HG03066 (cell line): ENCODE results near the gene GALNT13.

ENCODE experiments used
- ATAC-seq: cut with Tn5 transposase; IDR thresholded peaks from one replicate; pipeline ENCODE4 v1.9.1; 2021; ENCODE audit warnings: low read depth; ENCODE audit not compliant: unreplicated experiment

The GALNT13 gene

GRCh38 chr2:154097833-154098398, 226.2 kb downstream of the GALNT13 start:
- ATAC-seq = no peak

- ATAC-seq = no peak
These were observed 249.0 kb downstream of the GALNT13 start for GRCh38 chr2:154120706-154121105.

DNA sequence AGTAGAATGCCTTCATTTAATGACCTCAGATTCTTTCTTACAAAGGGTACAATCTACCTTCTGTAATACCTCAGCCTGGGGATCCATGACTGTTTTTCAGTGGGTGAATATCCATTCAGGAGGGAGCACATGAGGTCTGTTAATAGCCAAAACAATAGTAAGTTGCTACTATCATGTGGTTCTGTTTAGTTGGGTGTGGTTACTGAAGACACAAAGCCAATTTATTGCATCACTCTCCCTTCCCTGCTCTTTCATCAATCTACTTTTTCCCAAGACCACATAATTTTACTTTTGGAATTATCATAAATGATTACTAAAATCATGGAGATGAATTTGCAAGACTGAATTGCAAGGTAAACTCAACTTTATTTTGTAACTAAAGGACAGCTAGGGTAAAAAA, 254.2 kb downstream of the GALNT13 start:
- no peak for ATAC-seq

DNA sequence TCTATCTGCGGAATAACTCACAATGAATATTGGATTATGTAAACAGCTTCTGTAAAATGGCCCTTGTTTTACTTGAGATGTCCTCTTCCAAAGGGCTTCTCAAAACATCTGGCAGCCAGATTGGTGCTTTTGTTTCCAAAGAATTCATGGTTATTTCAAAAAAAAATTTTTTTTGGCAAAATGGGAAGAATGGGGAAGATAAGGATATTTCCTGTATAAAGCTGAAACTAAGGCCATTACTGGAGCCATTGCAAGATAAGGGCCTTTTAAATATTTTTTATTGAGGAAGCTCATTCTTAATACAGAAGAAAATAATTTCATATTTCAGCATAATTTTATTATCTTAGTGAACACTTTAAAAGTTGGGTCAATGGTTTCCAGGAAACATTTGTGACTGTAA, 259.1 kb downstream of the GALNT13 start:
- no peak for ATAC-seq

GRCh38 chr2:154132827-154133226, 261.1 kb downstream of the GALNT13 start:
- no peak for ATAC-seq

GRCh38 chr2:154133823-154134222, 262.1 kb downstream of the GALNT13 start:
- no peak for ATAC-seq

- ATAC-seq = no peak
These were observed 268.7 kb downstream of the GALNT13 start for GRCh38 chr2:154140249-154141025.

GRCh38 chr2:154142480-154142879, 270.8 kb downstream of the GALNT13 start:
- no peak for ATAC-seq

DNA sequence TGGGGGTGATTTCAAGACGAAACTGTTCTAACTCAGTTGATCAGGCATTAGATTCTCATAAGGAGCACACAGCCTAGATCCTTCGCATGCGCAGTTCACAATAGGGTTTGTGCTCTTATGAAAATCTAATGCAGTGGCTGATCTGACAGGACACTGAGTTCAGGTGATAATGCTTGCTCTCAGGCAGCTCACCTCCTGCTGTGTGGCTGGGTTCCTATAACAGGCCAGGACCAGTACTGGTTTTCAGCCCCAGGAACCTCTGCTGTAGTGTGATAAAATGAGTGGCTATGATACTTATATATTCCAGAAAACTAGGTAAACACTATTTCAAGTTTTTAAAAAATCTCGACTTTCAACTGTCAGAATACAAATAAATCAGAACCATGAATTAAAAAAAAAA, 271.4 kb downstream of the GALNT13 start:
- ATAC-seq = no peak

DNA sequence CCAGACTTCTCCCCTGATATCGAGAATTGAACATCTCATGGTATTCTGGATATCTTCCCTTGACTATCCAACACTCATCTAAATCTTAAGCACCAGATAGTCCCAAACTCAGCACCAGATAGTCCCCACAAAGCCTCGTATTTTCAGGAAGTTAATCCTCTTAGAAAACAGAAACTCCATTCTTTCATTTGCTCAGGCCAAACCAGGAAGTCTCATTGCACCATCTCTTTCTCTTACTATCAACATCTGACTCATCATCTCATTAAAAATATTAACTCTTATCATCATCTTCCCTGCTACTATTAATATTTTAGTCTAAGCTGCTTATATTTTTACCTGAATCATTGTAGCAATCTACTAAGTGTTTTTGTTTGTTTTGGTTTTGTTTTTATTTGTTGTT, 286.4 kb downstream of the GALNT13 start:
- no peak for ATAC-seq

- ATAC-seq = no peak
These were observed 289.6 kb downstream of the GALNT13 start for GRCh38 chr2:154161286-154161685.

GRCh38 chr2:154170400-154170799, 298.7 kb downstream of the GALNT13 start:
- ATAC-seq = no peak

- ATAC-seq = no peak
These were observed 301.4 kb downstream of the GALNT13 start for GRCh38 chr2:154173164-154173563.

DNA sequence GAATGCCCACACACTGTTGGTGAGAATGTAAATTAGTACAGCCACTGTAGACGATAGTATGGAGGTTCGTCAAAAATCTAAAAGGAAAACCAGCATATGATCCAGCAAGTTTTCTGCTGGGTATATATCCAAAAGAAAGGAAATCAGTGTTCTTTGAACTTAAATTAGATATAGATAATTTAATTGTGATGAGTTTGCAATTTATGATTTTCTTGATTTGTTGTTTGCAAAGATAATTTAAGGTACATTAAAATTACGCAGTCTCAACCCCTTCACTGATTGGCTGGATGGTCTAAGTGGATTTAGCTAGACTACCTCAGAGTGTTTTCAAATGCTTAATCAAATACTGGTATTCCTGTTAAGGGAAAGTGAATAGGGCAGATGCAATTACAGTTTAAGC, 302.2 kb downstream of the GALNT13 start:
- no peak for ATAC-seq

- ATAC-seq = no peak
These were observed 310.3 kb downstream of the GALNT13 start for GRCh38 chr2:154182008-154182407.

DNA sequence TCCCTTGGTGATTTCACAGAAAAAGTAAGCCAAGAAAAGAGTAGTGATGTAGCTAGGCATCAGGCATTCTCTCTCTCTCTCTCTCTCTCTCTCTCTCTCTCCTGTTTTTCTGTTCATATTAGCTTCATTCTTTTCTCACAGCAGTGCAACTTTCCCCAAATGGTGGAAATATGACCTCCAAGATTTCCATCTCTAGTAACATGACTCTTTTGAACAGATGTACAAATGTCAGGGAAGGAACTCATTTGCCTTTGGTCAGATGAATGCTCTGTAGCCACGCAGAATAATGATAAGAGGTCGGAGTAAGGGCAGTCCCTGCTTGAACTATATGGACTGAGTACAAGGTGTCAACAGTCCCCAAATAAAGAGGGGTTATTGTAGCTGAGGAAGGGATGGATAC, 316.2 kb downstream of the GALNT13 start:
- no peak for ATAC-seq

DNA sequence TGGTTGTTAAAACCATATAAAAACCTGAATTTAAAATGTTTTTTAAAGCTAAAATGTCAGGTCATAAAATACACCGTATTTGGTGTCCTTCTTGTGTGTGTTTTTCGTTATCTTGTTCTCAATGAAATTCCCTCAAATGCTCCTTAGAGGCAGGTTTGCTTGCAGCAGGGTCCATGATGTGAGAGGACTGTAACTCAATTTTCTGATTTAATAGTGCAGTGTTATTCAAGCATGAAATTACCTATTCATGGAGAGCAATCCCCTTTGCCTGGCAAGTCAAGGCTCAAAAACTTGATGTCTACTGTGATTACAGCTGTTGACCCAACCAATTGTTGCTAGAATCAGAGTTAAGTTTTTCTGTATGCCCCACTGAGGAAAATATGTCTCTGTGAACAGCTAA, 318.2 kb downstream of the GALNT13 start:
- ATAC-seq = no peak

GRCh38 chr2:154193246-154193645, 321.5 kb downstream of the GALNT13 start:
- no peak for ATAC-seq

DNA sequence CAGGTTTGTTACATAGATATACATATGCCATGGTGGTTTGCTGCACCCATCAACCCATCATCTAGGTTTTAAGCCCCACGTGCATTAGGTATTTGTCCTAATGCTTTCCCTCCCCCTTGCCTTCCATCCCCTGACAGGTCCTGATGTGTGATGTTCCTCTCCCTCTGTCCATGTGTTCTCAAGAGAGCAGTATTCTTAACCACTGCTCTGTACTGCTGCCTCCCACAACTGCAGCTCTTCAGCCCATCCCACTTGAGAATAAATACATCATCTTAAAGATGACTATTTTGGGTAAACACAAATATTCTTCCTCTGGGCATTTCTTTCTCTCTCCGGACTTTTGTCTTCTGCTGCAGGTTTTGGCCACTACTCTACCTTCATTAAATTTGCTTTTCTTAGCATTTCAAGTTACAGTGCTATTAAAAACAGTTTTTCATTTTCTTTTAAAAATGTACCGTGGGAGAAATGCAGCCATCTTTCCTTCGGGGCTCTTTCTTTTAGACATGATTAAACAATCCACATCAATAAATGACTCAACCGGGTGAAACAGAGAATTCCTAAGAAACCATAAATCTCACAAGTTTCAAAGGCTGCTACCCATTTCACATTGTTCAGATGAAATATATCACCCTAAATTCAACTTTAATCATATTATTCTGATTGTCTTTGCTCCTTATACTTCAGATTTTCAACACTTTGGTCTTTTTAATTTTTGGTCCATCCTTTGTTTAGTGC, 323.4 kb downstream of the GALNT13 start:
- no peak for ATAC-seq

- no peak for ATAC-seq
These were observed 324.0 kb downstream of the GALNT13 start for GRCh38 chr2:154195644-154196195.

DNA sequence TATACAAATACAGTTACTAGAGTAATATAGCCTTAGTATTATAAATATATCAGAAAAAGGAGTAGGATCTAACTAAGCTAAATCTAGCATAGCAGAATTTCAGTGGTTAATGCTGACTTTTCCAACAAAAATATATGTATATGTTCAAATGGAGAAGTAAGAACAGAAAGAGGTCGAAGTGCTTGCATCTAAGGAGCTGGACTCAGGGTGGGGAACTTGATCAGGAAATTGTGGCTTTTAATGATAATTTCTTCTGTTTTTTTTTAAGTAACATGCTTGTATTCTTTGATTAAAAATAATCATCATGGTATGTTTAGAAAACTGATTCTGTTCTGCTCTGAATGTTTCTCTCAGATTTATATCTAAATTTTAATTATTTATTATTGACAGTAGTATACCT, 327.1 kb downstream of the GALNT13 start:
- ATAC-seq = no peak
